IMR-90 (cell line): ENCODE measurements around the gene SUGP2.

Source experiments
- BHLHE40 ChIP-seq: fragments of 150-350 bp; IDR thresholded peaks from 2 replicates; pipeline ENCODE4 v1.6.1; 2016; ENCODE audit warnings: mild to moderate bottlenecking, low read depth, low read length
- CEBPB ChIP-seq: IDR thresholded peaks from 2 replicates; pipeline ENCODE4 v1.6.1; 2012; ENCODE audit warnings: low read depth, low read length, improper control_type of control experiment
- CTCF ChIP-seq: conservative IDR thresholded peaks from 2 replicates; pipeline ENCODE4 v1.5.1; 2012; ENCODE audit warnings: mild to moderate bottlenecking, low read depth, low read length, improper control_type of control experiment
- FOS ChIP-seq: fragments of 150-350 bp; IDR thresholded peaks from 2 replicates; pipeline ENCODE4 v1.6.1; 2016; ENCODE audit warnings: low read depth, low read length
- MAFK ChIP-seq: IDR thresholded peaks from 2 replicates; pipeline ENCODE4 v1.6.1; 2012; ENCODE audit warnings: low read depth, low read length, improper control_type of control experiment
- MAZ ChIP-seq: IDR thresholded peaks from 2 replicates; pipeline ENCODE4 v1.6.1; 2012; ENCODE audit warnings: low read depth, mild to moderate bottlenecking, low read length, improper control_type of control experiment, moderate library complexity, borderline replicate concordance
- MXI1 ChIP-seq: IDR thresholded peaks from 2 replicates; pipeline ENCODE4 v1.6.1; 2012; ENCODE audit warnings: low read depth, mild to moderate bottlenecking, low read length, moderate library complexity, borderline replicate concordance
- POLR2A ChIP-seq: IDR thresholded peaks from 2 replicates; pipeline ENCODE4 v1.6.1; 2012; ENCODE audit warnings: mild to moderate bottlenecking, low read depth, low read length
- RAD21 ChIP-seq: IDR thresholded peaks from 2 replicates; pipeline ENCODE4 v1.6.1; 2012; ENCODE audit warnings: low read length, improper control_type of control experiment
- RCOR1 ChIP-seq: IDR thresholded peaks from 2 replicates; pipeline ENCODE4 v1.6.1; 2012; ENCODE audit warnings: mild to moderate bottlenecking, low read length, improper control_type of control experiment; ENCODE audit not compliant: insufficient replicate concordance
- RFX5 ChIP-seq: IDR thresholded peaks from 2 replicates; pipeline ENCODE4 v1.8.0; 2012; ENCODE audit warnings: low read depth, mild to moderate bottlenecking, low read length, moderate library complexity
- SMC3 ChIP-seq: fragments of 150-350 bp; IDR thresholded peaks from 2 replicates; pipeline ENCODE4 v1.6.1; 2016; ENCODE audit warnings: low read depth, mild to moderate bottlenecking, antibody characterized with exemption, low read length, moderate library complexity
- USF2 ChIP-seq: fragments of 150-350 bp; IDR thresholded peaks from 2 replicates; pipeline ENCODE4 v1.6.1; 2017; ENCODE audit warnings: mild to moderate bottlenecking, antibody characterized with exemption, low read length, low read depth
- TF ChIP-seq, protein P1 (sequence below): fragments of 150-350 bp; IDR thresholded peaks from 2 replicates; pipeline ENCODE4 v1.6.1; 2016; ENCODE audit warnings: low read depth, mild to moderate bottlenecking, low read length, moderate library complexity, borderline replicate concordance

- no peak for TF ChIP-seq RAD21
- no peak for TF ChIP-seq POLR2A
- no peak for TF ChIP-seq CTCF
- TF ChIP-seq USF2: no peak
- TF ChIP-seq RFX5: no peak
- TF ChIP-seq CEBPB: no peak
- TF ChIP-seq, protein P1, sequence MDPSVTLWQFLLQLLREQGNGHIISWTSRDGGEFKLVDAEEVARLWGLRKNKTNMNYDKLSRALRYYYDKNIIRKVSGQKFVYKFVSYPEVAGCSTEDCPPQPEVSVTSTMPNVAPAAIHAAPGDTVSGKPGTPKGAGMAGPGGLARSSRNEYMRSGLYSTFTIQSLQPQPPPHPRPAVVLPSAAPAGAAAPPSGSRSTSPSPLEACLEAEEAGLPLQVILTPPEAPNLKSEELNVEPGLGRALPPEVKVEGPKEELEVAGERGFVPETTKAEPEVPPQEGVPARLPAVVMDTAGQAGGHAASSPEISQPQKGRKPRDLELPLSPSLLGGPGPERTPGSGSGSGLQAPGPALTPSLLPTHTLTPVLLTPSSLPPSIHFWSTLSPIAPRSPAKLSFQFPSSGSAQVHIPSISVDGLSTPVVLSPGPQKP: no peak
- TF ChIP-seq MXI1: no peak
- TF ChIP-seq BHLHE40: no peak
- no peak for TF ChIP-seq MAFK
- TF ChIP-seq SMC3: no peak
- no peak for TF ChIP-seq RCOR1
- no peak for TF ChIP-seq MAZ
- no peak for TF ChIP-seq FOS
These were observed 6.6 kb upstream of the SUGP2 start for GRCh38 chr19:19039901-19040300.
